ENCODE results near the gene SELP. TPM values are rescaled to one million over a fixed set of nuclear protein-coding genes. Genes with fewer than 3 reads are reported as not detected.

The SELP gene
- total and polyA plus RNA-seq, 2 of the 13 experiments (the other 11 are each of a cell fraction or from before 2014, with no cell fraction given), result 0.11 TPM; not detected in 1

DNA sequence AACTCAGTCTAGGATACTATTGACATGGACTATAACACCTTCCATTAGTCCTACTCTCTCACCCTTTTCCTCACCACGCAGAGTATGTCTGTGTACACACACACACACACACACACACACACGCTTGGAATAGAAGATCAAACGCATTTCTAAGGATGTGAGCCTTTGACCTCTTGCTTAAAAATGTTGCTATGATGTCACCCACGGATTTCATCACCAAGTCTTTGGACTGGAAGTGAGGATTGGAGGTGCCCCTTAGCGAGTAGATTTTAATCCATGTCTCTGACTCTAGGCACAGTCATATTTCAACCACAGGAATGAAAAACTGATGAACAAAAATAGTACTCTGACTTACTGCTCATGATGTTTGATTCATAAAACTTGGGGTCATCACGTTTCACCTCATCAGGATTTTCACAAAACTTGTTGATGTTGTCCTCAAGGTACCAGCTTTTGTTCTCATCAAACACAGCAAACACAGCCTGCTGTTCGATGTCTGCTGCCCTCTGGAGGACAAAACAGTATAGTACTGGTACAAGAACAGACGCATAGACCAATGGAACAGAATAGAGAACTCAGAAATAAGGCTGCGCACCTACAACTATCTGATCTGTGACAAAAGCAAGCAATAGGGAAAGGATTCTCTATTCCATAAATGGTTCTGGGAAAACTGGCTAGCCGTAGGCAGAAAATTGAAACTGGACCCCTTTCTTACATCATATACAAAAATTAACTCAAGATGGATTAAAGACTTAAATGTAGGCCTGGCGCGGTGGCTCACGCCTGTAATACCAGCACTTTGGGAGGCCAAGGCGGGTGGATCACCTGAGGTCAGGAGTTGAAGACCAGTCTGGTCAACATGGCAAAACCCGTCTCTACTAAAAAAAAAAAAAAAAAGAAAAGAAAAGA is 83.6 kb downstream of the SELP start (continued):
- TF ChIP-seq KIAA2018 (CRISPR knock-in tag; IDR thresholded peaks at IDR 0.05; ENCODE audit: borderline replicate concordance) (no peak), ZFX (CRISPR knock-in tag; IDR thresholded peaks at IDR 0.05; ENCODE audit: low read depth) (0 out of 2 replicates have a peak, but pooled peaks have one; percentile 18), NR2F2 (IDR thresholded peaks at IDR 0.05; ENCODE audit: borderline replicate concordance, low read depth) (peak; percentile 35; the same call in 1 of the 2 replicates), HINFP (CRISPR knock-in tag; IDR thresholded peaks at IDR 0.05; ENCODE audit: low read depth) (no peak), TBL1XR1 (IDR thresholded peaks at IDR 0.05; ENCODE audit: borderline replicate concordance, low read length, partially characterized antibody) (peak; percentile 19), SMARCC2 (IDR thresholded peaks at IDR 0.05) (no peak)

All from HepG2 (cell line).